Glomerular visceral epithelial cell (primary cell): ENCODE results near the gene P2RX4.
A peak's percentile ranks its signal among the peaks of the same experiment; 100 is the strongest.
"Not testable (repeated sequence)": the region's sequence is repeated elsewhere in the genome, so short reads cannot be mapped to it uniquely, and the experiment has no call there.

Experiments
- DNase-seq: peaks from one replicate; pipeline ENCODE4 v3.0.0-alpha.2; 2016; ENCODE audit errors: extremely low spot score

P2RX4 gene

GRCh38 chr12:121222847-121223246 lies 12.9 kb downstream of the P2RX4 start:
- DNase-seq: no peak

GRCh38 chr12:121223292-121224285 lies 13.7 kb downstream of the P2RX4 start:
- DNase-seq: no peak

GRCh38 chr12:121224591-121224990 lies 14.7 kb downstream of the P2RX4 start:
- no peak for DNase-seq

- DNase-seq: no peak
These were observed 16.5 kb downstream of the P2RX4 start for GRCh38 chr12:121226399-121226798.

- DNase-seq: not testable (repeated sequence)
These were observed 16.9 kb downstream of the P2RX4 start for GRCh38 chr12:121226871-121227270.

- DNase-seq: no peak
These were observed 17.4 kb downstream of the P2RX4 start for GRCh38 chr12:121227294-121227693.

- DNase-seq: no peak
These were observed 19.2 kb downstream of the P2RX4 start for GRCh38 chr12:121228919-121229665.

GRCh38 chr12:121229826-121230537 lies 20.1 kb downstream of the P2RX4 start:
- DNase-seq: peak; percentile 67

GRCh38 chr12:121230538-121230907 lies 20.6 kb downstream of the P2RX4 start:
- DNase-seq: no peak

GRCh38 chr12:121232163-121232562 lies 22.2 kb downstream of the P2RX4 start:
- DNase-seq: no peak

- DNase-seq: no peak
These were observed 23.2 kb downstream of the P2RX4 start for GRCh38 chr12:121232977-121233627.

GRCh38 chr12:121233628-121234020 lies 23.7 kb downstream of the P2RX4 start:
- DNase-seq: no peak

- DNase-seq: no peak
These were observed 26.8 kb downstream of the P2RX4 start for GRCh38 chr12:121236776-121237175.

GRCh38 chr12:121237415-121237814 lies 27.5 kb downstream of the P2RX4 start:
- DNase-seq: no peak

- DNase-seq: no peak
These were observed 28.2 kb downstream of the P2RX4 start for GRCh38 chr12:121238086-121238485.

GRCh38 chr12:121238604-121239350 lies 28.8 kb downstream of the P2RX4 start:
- DNase-seq: no peak

- no peak for DNase-seq
These were observed 29.6 kb downstream of the P2RX4 start for GRCh38 chr12:121239351-121240061.

GRCh38 chr12:121240062-121240420 lies 30.1 kb downstream of the P2RX4 start:
- no peak for DNase-seq

- no peak for DNase-seq
These were observed 30.7 kb downstream of the P2RX4 start for GRCh38 chr12:121240484-121241101.
